ENCODE results near the gene IL12RB1. TPM values are rescaled to one million over a fixed set of nuclear protein-coding genes. Genes with fewer than 3 reads are reported as not detected.

The IL12RB1 gene
- total and polyA plus RNA-seq, 2 of the 13 experiments (the other 11 are each of a cell fraction or from before 2014, with no cell fraction given): 0.03 to 0.04 TPM

- TF ChIP-seq ZNF280D (CRISPR knock-in tag; IDR thresholded peaks at IDR 0.05) (0 out of 2 replicates have a peak, but pooled peaks have one; percentile 27), SOX13 (IDR thresholded peaks at IDR 0.05) (no peak), SOX13 (CRISPR knock-in tag; conservative IDR thresholded peaks at IDR 0.05 in 1 of 2, IDR thresholded peaks at IDR 0.05 in 1 of 2) (no peak), TSC22D2 (CRISPR knock-in tag; IDR thresholded peaks at IDR 0.05; ENCODE audit: borderline replicate concordance) (no peak), ZNF563 (CRISPR knock-in tag; IDR thresholded peaks at IDR 0.05) (peak; percentile 64; the same call in 1 of the 2 replicates), ATF7 (IDR thresholded peaks at IDR 0.05) (no peak), ATF7 (CRISPR knock-in tag; IDR thresholded peaks at IDR 0.05) (no peak), ZNF567 (CRISPR knock-in tag; IDR thresholded peaks at IDR 0.05; ENCODE audit: borderline replicate concordance) (no peak), RELA (CRISPR knock-in tag; IDR thresholded peaks at IDR 0.05) (no peak), ZNF225 (CRISPR knock-in tag; IDR thresholded peaks at IDR 0.05) (peak; percentile 4; the same call in 1 of the 2 replicates), GABPB1 (CRISPR knock-in tag; IDR thresholded peaks at IDR 0.05) (peak; percentile 82; the same call in 1 of the 2 replicates), SOX6 (IDR thresholded peaks at IDR 0.05) (no peak), SOX6 (CRISPR knock-in tag; IDR thresholded peaks at IDR 0.05) (no peak), GPN1 (CRISPR knock-in tag; IDR thresholded peaks at IDR 0.05; ENCODE audit: borderline replicate concordance) (no peak), MIER3 (CRISPR knock-in tag; IDR thresholded peaks at IDR 0.05; ENCODE audit: borderline replicate concordance) (peak; percentile 11; the same call in 1 of the 2 replicates), ZNF33A (CRISPR knock-in tag; IDR thresholded peaks at IDR 0.05; ENCODE audit: borderline replicate concordance) (no peak), HMG20A (CRISPR knock-in tag; IDR thresholded peaks at IDR 0.05; ENCODE audit: borderline replicate concordance) (no peak), MEF2D (CRISPR knock-in tag; IDR thresholded peaks at IDR 0.05) (peak; percentile 20; the same call in 1 of the 2 replicates), TRIM22 (IDR thresholded peaks at IDR 0.05) (no peak), BRF2 (CRISPR knock-in tag; IDR thresholded peaks at IDR 0.05) (no peak), GPBP1L1 (CRISPR knock-in tag; IDR thresholded peaks at IDR 0.05) (no peak), TBX2 (CRISPR knock-in tag; IDR thresholded peaks at IDR 0.05; ENCODE audit: borderline replicate concordance) (no peak), FLYWCH1 (CRISPR knock-in tag; IDR thresholded peaks at IDR 0.05) (no peak), ZMYM2 (CRISPR knock-in tag; IDR thresholded peaks at IDR 0.05) (0 out of 2 replicates have a peak, but pooled peaks have one; percentile 27)
Observed at GRCh38 chr19:18109733-18110608, 23.2 kb upstream of the IL12RB1 start (continued).
